Cerebellar nuclear complex (tissue), 1 donor: Measurements from ENCODE around the gene HLA-DPA1.
"Not testable (repeated sequence)": the region's sequence is repeated elsewhere in the genome, so short reads cannot be mapped to it uniquely, and the experiment has no call there.

ENCODE experiments used
- DNase-seq, 2 experiments: peaks; one replicate each; lab custom pipeline; 2025; lab: John Stamatoyannopoulos, UW

Gene HLA-DPA1

GRCh38 chr6:33064723-33065122 lies 8.7 kb downstream of the HLA-DPA1 start:
- DNase-seq: no peak

DNA sequence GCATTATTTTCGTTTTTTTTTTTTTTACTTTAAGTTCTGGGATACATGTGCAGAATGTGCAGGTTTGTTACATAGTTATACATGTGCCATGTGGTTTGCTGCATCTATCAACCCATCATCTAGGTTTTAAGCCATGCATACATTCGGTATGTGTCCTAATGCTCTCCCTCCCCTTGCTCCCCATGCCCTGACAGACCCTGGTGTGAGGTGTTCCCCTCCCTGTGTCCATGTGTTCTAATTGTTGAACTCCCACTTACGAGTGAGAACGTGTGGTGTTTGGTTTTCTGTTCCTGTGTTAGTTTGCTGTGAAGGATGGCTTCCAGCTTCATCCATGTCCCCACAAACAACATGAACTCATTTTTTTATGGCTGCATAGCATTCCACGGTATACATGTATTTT lies 10.0 kb downstream of the HLA-DPA1 start:
- not testable (repeated sequence) for DNase-seq

DNA sequence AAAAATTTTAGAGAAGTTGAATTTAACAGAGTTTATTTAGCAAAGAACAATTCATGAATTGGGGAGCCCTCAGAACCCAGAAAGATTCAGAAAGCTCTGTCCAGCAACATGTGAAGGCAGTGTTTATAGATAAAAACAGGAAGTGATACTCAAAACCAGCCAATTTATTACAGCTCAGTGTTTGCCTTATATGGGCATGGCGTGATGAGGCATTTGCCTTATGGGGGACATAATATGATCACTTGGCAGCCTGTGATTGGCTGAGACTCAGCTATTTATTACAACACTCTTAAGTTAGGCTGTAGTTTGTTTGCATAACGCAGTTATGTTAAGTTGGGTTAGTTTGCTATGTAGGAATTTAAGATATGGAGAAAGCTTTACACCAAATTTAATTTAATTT lies 11.5 kb downstream of the HLA-DPA1 start:
- DNase-seq: no peak

- DNase-seq: no peak
Observed at GRCh38 chr6:33057222-33058150, 16.0 kb downstream of the HLA-DPA1 start.

GRCh38 chr6:33053230-33053629 lies 20.2 kb downstream of the HLA-DPA1 start:
- DNase-seq: no peak

DNA sequence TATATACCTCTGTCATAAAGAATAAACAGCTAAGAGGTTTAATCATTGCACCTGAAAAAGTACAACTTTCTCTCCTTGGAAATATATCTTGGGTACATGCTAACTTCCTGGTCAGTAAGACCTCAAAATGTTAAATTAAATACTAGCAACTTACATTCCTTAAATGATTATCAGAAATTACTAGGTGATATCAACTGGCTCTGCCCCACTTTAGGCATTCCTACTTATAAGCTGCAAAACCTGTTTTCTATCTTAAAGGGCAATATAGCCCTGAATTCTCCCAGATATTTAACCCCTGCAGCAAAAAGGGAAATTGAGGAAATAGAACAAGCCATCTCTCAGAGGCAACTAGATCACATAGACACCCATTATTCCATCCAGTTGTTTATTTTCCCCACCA lies 20.8 kb downstream of the HLA-DPA1 start:
- DNase-seq: no peak

- no peak for DNase-seq
Observed at GRCh38 chr6:33050014-33050810, 23.2 kb downstream of the HLA-DPA1 start.

GRCh38 chr6:33049323-33050013 lies 24.0 kb downstream of the HLA-DPA1 start:
- no peak for DNase-seq

DNA sequence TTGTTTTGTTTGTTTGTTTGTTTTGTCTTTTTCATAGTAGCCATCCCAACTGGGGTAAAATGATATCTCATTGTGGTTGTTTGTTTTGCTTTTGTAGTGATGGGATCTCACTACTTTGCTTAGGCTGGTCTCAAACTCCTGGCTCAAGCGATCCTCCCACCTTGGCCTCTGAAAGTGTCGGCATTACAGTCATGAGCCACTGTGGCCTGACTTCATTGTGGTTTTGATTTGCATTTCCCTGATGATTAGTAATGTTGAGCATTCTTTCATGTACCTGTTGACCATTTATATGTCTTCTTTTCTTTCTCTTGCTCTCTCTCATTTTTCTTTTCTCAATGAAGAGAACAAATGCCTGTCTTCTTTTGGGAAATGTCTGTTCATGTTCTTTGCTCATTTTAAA lies 33.3 kb downstream of the HLA-DPA1 start:
- DNase-seq: no peak

DNA sequence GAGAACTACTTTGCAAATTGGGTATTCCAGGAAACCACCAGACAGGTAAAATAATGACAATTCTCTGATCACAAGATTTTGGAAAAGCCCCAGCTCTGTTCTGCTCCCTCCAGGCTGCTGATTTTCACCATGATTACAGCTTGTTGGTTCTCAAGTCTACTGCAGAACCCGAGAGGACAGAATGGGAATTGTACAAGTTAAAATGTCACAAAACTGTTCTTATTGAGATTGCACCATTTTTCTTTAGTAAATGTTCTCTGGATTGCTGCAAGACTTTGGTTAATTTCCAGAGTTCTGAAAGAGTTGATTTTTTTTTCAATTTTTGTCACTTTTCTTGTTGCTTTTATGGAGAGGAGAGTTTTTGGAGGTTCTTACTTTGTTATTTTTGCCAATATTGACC lies 36.9 kb downstream of the HLA-DPA1 start:
- no peak for DNase-seq

DNA sequence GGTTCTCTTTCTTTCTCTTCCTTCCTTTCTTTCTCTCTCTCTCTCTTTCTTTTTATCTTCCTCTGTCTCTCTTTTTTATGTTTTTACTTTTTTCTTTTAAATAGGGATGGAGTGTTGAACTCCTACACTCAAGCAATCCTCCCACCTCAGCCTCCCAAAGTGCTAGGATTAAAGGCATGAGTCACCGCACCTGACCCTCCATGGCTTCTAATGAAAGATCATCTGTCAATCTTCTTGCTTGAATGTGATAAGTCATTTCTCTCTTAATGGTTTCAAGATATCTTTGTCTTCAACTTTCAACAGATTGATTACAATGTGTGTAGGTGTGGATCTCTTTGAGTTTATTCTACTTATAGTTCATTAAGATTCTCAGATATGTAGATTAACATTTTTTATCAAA lies 38.9 kb downstream of the HLA-DPA1 start:
- DNase-seq: no peak

DNA sequence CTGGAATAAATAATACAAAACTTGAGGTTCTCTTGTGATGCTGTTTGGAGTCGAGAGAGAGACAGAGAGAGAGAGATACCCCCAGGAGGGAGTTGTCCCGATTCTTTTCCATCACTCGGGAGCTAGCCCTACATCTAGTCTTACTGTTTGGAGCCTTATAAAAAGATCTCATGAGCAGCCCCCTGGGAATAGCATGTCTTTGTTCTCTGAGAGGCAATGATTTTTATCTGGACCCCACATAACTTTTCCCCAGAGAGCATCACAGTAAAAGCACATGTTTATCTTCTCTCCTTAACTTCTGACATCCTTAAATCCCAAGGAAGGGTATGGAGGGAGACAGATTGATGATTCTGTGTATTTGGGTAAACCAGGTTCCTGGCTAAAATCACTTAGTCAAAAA lies 43.2 kb downstream of the HLA-DPA1 start:
- DNase-seq: no peak

DNA sequence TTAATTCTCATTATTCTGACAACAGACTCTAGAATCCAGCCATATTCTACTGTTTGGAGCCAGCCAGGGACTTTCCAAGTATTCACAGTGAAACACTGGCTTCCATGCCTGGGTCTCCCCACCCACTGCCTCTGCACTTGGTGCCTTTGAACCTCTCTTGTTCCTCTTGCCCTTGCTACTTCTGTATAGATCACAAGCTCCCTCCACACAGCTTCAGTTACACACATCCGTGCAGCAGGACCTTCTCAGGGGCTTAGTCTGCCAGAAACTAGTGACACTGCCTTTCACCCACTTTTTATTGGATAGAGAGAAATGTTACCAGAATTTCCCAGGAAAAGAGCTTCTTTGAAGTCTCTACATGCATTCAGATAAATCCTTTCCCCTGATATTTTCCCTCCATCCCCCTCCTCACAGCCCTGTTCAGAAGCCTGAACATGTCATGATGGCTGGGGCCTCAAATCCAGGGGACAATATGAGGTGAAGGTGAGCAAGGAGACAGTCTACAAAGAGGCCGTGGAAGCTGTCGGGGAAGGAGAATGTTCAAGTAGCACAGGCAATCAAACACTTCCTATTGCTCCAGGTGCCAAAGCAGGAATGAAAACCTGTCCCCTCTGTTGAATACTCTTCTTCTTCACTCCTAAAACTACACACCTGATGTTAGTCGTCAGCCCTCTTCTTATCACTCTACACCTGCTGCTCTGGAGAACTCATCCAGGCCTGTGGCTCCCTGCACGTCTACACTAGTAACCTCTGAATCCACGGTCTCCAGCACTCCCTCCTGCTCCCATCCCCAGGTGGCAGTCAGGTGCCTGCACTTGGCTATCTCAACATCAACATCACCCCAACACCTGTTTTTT lies 43.9 kb downstream of the HLA-DPA1 start:
- DNase-seq: no peak

- no peak for DNase-seq
Observed at GRCh38 chr6:33028220-33028849, 45.1 kb downstream of the HLA-DPA1 start.

DNA sequence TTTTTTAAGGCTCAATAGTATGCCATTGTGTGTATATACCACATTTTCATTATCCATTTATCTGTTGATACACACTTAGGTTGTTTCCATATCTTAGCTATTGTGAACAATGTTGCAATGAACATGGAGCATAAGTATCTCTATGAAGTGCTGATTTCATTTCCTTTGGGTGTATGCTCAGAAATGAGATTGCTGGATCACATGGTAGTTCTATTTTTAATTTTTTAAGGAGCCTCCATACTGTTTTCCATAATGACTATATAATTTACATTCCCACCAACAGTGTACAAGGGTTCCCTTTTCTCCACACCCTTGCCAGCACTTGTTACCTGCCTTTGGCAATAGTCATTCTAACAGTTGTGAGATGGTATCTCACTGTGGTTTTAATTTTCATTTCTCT lies 48.9 kb downstream of the HLA-DPA1 start:
- DNase-seq: no peak

DNA sequence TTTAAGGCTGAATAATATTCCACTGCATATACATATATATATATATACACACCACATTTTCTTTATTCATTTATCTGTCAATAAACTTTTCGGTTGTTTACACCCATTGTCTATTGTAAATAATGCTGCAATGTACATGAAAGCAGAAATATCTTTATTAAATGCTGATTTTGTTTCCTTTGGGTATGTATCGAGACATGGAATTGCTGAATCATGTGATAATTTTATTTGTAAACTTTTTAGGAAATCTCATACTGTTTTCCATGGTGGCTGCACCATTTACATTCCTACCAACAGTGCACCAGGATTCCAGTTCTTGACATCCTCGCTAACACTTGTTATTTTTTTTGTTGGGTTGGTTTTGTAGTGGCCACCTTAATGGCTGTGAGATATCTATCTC lies 49.9 kb downstream of the HLA-DPA1 start:
- DNase-seq: no peak

DNA sequence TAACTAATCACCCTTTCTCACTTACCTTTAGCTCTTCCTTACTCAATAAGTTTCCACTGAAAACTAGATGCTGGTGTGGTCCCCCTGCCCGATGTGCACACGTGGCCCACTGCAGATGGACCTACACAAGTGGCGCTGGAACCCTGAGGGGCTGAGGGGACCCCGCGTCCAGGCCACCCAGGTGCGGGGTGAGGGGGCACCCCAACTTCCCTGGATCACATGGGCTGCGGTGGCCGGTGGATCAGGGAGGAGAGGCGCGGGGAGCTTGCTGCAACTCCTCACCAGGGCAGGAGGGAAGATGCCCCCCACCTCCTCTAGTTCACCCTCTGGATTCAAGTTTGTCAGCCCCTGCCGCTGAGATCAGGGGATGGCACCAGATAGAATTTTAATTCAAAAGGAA lies 51.5 kb downstream of the HLA-DPA1 start:
- no peak for DNase-seq

- DNase-seq: no peak
Observed at GRCh38 chr6:33019372-33019771, 54.1 kb downstream of the HLA-DPA1 start.

- no peak for DNase-seq
Observed at GRCh38 chr6:33018904-33019303, 54.5 kb downstream of the HLA-DPA1 start.

DNA sequence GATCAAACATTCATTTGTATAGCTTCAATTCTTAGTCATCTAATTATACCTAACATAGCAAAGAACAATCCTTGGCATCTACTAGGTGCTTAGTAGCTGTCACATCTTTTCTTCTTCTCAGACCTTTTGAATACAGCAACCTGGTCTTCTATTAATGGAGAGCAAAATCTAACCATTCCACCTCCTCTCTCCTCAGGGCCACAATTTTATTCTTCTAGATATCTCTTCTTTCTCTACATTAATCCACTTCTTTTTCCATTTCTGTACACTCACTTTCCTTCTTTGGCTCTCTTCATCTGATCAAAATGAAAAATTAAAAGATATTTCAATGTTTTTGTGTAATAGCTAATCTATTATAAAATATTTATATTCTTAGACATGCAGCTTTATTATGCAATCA lies 55.0 kb downstream of the HLA-DPA1 start:
- no peak for DNase-seq
